GM19240 (cell line): ENCODE results near the gene KRTAP12-2.
"Not testable (repeated sequence)": the region's sequence is repeated elsewhere in the genome, so short reads cannot be mapped to it uniquely, and the experiment has no call there.

Source experiments
- DNase-seq: peaks from one replicate; pipeline ENCODE4 v3.0.0; 2011; ENCODE audit warnings: low spot score; ENCODE audit not compliant: insufficient read length

The KRTAP12-2 gene

GRCh38 chr21:44650973-44651675 lies 15.6 kb downstream of the KRTAP12-2 start:
- no peak for DNase-seq

DNA sequence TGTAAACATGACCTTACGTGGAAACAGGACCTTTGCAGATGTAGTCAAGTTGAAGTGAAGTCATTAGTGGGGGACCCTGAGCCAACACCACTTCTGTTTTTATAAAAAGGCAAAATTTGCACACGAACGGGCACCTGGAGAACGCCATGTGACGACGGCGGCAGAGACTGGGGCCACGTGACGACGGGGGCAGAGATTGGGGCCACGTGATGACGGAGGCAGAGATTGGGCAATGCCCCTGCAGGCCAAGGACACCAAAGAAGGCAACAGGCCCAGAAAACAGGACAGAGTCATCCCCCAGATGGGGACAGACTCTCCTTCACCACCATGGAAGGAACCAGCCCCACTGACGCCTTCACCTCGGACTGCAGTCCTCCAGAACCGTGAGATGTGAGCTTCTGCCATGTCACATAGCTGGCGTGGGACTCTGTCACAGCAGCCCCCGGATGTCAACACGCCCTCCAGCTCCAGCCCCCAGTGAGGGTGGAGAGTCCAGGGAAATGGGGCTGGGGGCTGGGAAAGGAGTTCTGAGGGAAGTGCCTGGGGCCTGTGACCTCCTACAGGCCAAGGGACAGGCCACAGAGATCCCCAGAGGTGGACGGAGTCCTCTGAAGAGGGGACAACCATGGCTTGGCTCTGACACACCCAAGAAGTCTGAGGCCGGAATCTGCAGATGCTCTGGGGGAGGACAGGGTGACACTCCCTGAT lies 16.3 kb downstream of the KRTAP12-2 start:
- DNase-seq = no peak

- no peak for DNase-seq
Measured at GRCh38 chr21:44649521-44650100, 17.1 kb downstream of the KRTAP12-2 start.

GRCh38 chr21:44648557-44649311 lies 18.0 kb downstream of the KRTAP12-2 start:
- no peak for DNase-seq

DNA sequence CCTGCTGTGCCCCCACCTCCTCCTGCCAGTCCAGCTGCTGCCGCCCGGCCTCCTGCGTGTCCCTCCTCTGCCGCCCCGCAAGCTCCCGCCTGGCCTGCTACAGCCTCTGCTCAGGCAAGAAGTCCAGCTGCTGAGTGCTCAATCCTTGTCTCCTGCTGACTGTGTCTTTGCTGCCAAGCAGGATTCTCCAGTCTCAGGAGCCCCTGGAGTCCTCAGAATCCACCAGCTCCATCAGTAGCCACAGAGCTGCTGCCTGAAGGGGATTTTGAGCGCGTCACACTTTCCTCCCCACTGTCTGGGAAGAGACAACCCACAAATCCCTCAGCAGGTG lies 19.5 kb downstream of the KRTAP12-2 start:
- no peak for DNase-seq

DNA sequence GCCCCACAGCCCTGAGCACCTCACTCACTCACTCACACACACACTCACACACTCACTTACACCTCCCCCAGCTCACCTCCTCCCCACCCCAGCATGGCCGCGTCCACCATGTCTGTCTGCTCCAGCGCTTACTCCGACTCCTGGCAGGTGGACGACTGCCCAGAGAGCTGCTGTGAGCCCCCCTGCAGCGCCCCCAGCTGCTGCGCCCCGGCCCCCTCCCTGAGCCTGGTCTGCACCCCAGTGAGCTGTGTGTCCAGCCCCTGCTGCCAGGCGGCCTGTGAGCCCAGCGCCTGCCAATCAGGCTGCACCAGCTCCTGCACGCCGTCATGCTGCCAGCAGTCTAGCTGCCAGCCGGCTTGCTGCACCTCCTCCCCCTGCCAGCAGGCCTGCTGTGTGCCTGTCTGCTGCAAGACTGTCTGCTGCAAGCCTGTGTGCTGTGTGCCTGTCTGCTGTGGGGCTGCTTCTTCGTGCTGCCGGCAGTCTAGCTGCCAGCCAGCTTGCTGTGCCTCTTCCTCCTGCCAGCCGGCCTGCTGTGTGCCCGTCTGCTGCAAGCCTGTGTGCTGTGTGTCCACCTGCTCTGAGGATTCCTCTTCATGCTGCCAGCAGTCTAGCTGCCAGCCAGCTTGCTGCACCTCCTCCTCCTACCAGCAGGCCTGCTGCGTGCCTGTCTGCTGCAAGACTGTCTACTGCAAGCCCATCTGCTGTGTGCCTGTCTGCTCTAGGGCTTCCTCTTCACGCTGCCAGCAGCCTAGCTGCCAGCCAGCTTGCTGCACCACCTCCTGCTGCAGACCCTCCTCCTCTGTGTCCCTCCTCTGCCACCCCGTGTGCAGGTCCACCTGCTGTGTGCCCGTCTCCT lies 20.1 kb downstream of the KRTAP12-2 start, which contains the start of gene KRTAP10-11:
Gene KRTAP10-11, plus strand, starts transcription at position 49 of the 856 bp plus-strand sequence. Its CDS starts 45 bp downstream, at position 94.
- DNase-seq = not testable (repeated sequence)

- DNase-seq = no peak
Measured at GRCh38 chr21:44644878-44645277, 21.8 kb downstream of the KRTAP12-2 start.

DNA sequence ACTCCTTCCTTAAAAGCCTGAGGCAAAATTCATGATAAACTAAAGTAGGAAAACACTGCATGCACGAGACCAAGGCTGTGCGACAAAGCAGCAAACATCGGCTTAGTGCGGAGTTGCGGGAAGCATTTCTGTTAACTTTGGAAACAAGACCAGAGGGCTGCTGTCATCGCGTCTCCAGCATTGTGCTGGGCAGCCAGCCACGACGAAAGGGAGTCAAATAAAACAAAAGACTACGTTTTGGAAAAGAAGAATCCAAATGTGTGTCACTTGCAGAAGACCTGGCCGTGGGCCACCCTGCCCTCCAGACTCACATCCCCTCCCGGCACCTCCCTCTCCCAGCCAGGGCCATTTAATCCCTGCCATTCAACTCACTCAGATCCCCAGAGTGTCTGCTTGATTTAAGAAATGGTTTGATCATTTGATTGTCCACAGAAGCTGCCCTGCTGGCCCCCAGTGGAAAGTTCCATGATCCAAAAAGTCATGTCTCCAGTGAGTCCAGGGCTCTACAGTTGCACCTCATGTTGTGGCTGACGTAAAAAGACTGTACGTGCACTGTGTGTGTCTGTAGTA lies 22.9 kb downstream of the KRTAP12-2 start:
- no peak for DNase-seq

DNA sequence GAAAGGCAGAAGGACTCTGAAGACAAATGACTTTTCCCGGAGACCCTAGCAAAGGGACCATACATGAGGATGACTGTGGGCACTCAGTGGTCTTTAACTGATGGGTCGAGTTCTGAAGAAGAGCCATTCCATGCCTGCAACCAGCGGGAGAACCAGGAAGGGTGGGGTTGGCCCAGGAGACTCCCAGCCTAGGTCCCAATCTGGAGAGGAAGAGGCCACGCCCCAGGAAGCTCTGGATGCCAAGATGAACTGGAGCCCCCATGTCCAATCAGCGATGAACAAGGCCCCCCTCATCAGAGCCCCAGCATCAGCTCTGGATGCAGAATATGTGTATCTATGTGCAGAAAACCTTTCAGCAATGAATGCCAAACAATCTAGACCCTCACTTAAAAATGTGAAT lies 26.0 kb downstream of the KRTAP12-2 start:
- DNase-seq = no peak

DNA sequence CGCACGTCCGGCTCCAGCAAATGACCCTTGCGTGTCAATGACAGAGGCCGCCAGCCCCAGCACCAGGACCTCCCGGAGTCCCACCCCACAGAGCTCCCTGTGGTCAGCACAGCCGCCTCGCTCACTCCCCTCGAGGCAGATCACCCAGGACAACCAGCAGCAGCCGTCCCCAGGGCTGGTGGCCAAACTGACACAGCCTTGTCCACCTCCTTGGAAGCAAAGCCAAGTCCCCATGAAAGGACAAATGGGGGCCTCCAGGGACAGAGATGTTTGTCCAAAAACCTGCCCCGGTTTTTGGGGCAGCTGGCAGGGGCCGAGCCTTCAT lies 27.4 kb downstream of the KRTAP12-2 start:
- DNase-seq = no peak

DNA sequence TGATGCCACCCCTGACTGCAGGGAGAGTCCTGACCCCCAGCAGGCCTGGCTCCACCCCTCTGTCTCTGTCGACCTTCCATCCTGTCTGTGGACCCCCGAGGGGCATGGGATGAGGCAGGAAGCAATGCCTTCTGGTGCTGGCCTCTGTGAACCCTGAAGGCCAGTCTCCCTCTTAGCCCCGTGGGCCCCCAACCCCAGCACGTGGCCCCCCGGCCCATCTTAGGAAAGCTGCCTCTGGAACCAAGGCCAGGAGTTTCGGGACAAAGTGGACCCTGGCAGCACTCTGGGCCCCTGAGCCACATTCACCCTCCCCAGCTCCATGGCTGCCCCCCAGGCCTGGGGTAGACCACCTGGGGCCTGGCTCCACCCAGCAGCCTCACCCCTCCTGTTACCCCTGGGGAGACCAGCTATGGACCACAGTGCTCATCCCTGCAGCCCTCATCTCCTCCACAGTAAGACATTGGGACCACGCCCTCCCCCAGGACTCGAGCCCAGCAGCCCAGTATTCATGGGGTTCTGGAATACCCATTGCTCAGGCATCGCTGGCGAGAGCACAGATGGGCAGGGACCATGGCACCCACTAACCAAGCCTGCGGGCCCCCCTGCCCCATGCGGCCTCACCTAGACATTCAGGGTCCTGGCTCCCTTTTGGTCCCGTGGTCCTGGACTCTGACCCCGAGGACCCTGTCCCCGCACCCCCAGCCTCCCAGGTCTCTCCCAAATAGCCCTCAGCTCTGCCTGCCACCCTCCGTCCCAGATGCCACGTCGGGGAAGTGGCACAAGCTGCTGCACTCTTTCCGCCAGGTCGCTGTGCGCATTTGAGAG lies 28.0 kb downstream of the KRTAP12-2 start:
- DNase-seq = not testable (repeated sequence)

DNA sequence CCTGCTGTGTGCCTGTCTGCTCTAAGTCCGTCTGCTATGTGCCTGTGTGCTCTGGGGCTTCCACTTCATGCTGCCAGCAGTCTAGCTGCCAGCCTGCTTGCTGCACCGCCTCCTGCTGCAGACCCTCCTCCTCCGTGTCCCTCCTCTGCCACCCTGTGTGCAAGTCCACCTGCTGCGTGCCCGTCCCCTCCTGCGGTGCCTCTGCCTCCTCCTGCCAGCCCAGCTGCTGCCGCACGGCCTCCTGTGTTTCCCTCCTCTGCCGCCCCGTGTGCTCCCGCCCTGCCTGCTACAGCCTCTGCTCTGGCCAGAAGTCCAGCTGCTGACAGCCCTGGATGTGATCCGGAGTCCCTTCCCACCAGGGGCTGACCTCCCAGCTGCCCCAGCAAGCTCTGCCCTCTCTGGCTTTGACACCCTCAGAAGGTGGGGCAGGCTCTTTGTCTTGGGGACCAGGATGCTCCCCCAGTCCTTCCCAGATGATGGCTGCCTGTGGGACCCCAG lies 28.8 kb downstream of the KRTAP12-2 start:
- not testable (repeated sequence) for DNase-seq

GRCh38 chr21:44637018-44637850 lies 29.5 kb downstream of the KRTAP12-2 start, which contains the start of gene KRTAP10-10:
KRTAP10-10 (plus strand) TSS chr21:44637356; CDS start chr21:44637418, 62 bp downstream.
- no peak for DNase-seq

DNA sequence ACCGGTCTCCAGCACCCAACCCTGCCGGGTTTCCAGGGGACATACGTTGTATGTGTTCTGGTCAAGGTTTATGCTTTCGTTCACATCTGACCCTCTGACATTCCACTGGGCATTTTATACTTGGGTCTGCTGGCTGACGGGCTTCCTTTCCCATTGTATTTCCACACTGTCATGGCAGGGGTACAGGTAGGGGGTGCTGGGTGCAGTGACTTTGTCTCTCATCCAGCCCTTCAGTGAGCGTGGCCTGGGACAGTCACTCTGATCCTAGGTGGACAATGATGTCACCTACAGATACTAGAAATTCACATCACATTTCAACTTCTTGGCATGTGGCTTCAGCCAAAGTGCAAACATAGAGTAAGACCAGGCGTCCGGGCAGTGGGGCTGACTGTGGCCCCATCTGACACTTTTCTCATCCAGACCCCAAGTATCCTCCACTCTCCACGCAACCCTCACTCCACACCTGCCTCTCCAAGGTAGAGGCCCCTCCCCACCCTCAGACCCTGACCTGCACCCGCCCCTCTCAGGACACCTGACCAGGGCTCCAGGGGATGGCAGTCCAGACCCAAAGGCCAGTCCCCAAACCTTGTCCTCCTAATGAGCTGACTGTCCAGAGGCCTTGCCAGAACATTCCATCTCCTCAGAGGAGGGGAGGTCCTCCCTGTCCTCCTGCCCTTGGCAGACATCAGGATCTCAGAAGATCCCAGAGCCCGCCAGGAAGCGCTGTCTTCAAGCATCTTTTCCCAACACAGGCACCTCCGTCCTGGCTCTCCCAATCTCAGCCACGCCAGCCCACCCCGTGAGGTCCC lies 30.3 kb downstream of the KRTAP12-2 start:
- no peak for DNase-seq

DNA sequence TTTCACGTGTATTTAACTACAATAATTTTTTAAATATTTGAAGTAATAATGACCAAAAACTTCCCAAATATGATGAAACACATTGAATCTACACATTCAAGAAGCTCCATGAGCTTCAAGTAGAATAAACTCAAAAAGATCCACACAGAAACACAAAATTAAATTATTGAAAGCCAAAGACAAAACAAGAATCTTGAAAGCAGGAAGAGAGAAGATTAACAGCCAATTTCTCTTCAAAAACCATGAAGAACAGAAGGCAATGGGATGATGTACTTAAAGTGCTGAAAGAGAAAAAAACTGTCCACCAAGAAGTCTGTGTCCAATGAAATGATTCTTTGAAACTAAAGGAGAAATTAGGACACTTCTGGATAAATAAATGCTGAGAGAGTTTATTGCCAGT lies 34.7 kb downstream of the KRTAP12-2 start:
- no peak for DNase-seq

DNA sequence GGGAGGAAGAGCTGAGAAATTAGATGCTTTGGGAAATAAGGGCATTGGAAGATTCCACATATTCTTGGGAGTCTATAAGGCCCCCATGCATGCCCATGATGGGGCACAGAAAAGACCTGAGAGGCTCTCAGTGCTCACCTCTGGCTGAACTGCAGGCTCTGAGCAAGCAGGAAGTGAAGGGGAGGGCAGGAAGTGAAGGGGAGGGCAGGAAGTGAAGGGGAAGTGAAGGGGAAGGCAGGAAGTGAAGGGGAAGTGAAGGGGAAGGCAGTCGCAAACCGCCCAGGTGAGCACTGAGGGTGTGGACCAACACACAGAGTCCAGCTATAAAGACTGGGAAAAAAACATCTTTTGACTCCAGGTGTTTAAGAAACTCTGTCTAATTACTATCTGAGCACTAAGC lies 36.3 kb downstream of the KRTAP12-2 start:
- DNase-seq = no peak

GRCh38 chr21:44628707-44629391 lies 37.9 kb downstream of the KRTAP12-2 start:
- DNase-seq = no peak
